GM10266 (cell line): Measurements from ENCODE around the gene WASF3.

ENCODE experiments used
- DNase-seq: peaks from one replicate; pipeline ENCODE4 v3.0.0; 2012; ENCODE audit errors: extremely low spot score
- CTCF ChIP-seq: IDR thresholded peaks from 2 replicates; pipeline ENCODE4 v1.5.1; 2012; ENCODE audit warnings: mild to moderate bottlenecking, low read depth; ENCODE audit not compliant: control insufficient read depth, insufficient read depth; ENCODE audit errors: missing control alignments

The WASF3 gene

GRCh38 chr13:26686285-26686684, 128.8 kb downstream of the WASF3 start:
- DNase-seq: no peak
- no peak for TF ChIP-seq CTCF

- no peak for DNase-seq
- no peak for TF ChIP-seq CTCF
Observed at GRCh38 chr13:26688286-26688685, 130.8 kb downstream of the WASF3 start.

GRCh38 chr13:26688980-26689379, 131.5 kb downstream of the WASF3 start:
- DNase-seq: no peak
- TF ChIP-seq CTCF: no peak

- no peak for TF ChIP-seq CTCF
- no peak for DNase-seq
Observed at GRCh38 chr13:26693749-26694463, 136.4 kb downstream of the WASF3 start.

- no peak for DNase-seq
- TF ChIP-seq CTCF: no peak
Observed at GRCh38 chr13:26694609-26695359, 137.3 kb downstream of the WASF3 start.

GRCh38 chr13:26695360-26695705, 137.8 kb downstream of the WASF3 start:
- DNase-seq: no peak
- no peak for TF ChIP-seq CTCF

GRCh38 chr13:26695891-26696311, 138.4 kb downstream of the WASF3 start:
- no peak for TF ChIP-seq CTCF
- no peak for DNase-seq
